ENCODE data around the gene NUP133.
"Not testable (repeated sequence)": the region's sequence is repeated elsewhere in the genome, so short reads cannot be mapped to it uniquely, and the experiment has no call there.

NUP133 gene

GRCh38 chr1:229402993-229403392, 105.1 kb downstream of the NUP133 start:
- Histone ChIP-seq H3K27me3 (ENCODE audit: control insufficient read depth, insufficient read depth, low read length) (peaks cover 42% of the 10 kb centered on the region), H3K4me3 (ENCODE audit: low read depth, low read length) (no peak overlapping the region), H3K9ac (ENCODE audit: low read depth, low read length) (no peak overlapping the region), H3K9me3 (ENCODE audit: control insufficient read depth, insufficient read depth, low read length) (no peaks in the 10 kb centered on the region), H3K27ac (ENCODE audit: low read depth, low read length) (no peak overlapping the region), H3K36me3 (ENCODE audit: control insufficient read depth, insufficient read depth, low read length) (no peaks in the 10 kb centered on the region), H3K4me1 (ENCODE audit: control insufficient read depth, insufficient read depth, low read length) (peaks cover 4% of the 10 kb centered on the region; the same call in 1 of the 2 replicates)

GRCh38 chr1:229402329-229402728, 105.8 kb downstream of the NUP133 start:
- not testable (repeated sequence) for H3K4me1 ChIP-seq (ENCODE audit: control insufficient read depth, insufficient read depth, low read length); H3K36me3 ChIP-seq (ENCODE audit: control insufficient read depth, insufficient read depth, low read length); H3K4me3 ChIP-seq (ENCODE audit: low read depth, low read length); H3K9me3 ChIP-seq (ENCODE audit: control insufficient read depth, insufficient read depth, low read length); H3K9ac ChIP-seq (ENCODE audit: low read depth, low read length); H3K27ac ChIP-seq (ENCODE audit: low read depth, low read length)
- peaks cover 36% of the 10 kb centered on the region for H3K27me3 ChIP-seq (ENCODE audit: control insufficient read depth, insufficient read depth, low read length)

- no peak overlapping the region for H3K27ac ChIP-seq (ENCODE audit: low read depth, low read length)
- H3K27me3 ChIP-seq (ENCODE audit: control insufficient read depth, insufficient read depth, low read length): peaks cover 16% of the 10 kb centered on the region
- no peak overlapping the region for H3K9ac ChIP-seq (ENCODE audit: low read depth, low read length)
- no peaks in the 10 kb centered on the region for H3K9me3 ChIP-seq (ENCODE audit: control insufficient read depth, insufficient read depth, low read length)
- H3K36me3 ChIP-seq (ENCODE audit: control insufficient read depth, insufficient read depth, low read length): no peaks in the 10 kb centered on the region
- H3K4me1 ChIP-seq (ENCODE audit: control insufficient read depth, insufficient read depth, low read length): 0 out of 2 replicates have a peak, but pooled peaks cover 7% of the 10 kb centered on the region
- H3K4me3 ChIP-seq (ENCODE audit: low read depth, low read length): no peak overlapping the region
These were observed 110.4 kb downstream of the NUP133 start for GRCh38 chr1:229397762-229398161.

GRCh38 chr1:229396585-229397206, 111.4 kb downstream of the NUP133 start:
- Histone ChIP-seq H3K9me3 (ENCODE audit: control insufficient read depth, insufficient read depth, low read length) (no peaks in the 10 kb centered on the region), H3K9ac (ENCODE audit: low read depth, low read length) (no peak overlapping the region), H3K27me3 (ENCODE audit: control insufficient read depth, insufficient read depth, low read length) (peaks cover 11% of the 10 kb centered on the region; the same call in 1 of the 2 replicates), H3K4me1 (ENCODE audit: control insufficient read depth, insufficient read depth, low read length) (0 out of 2 replicates have a peak, but pooled peaks cover 7% of the 10 kb centered on the region), H3K36me3 (ENCODE audit: control insufficient read depth, insufficient read depth, low read length) (no peaks in the 10 kb centered on the region), H3K4me3 (ENCODE audit: low read depth, low read length) (no peak overlapping the region), H3K27ac (ENCODE audit: low read depth, low read length) (no peak overlapping the region)

GRCh38 chr1:229394517-229394916, 113.6 kb downstream of the NUP133 start:
- H3K4me3 ChIP-seq (ENCODE audit: low read depth, low read length); H3K9me3 ChIP-seq (ENCODE audit: control insufficient read depth, insufficient read depth, low read length); H3K4me1 ChIP-seq (ENCODE audit: control insufficient read depth, insufficient read depth, low read length); H3K36me3 ChIP-seq (ENCODE audit: control insufficient read depth, insufficient read depth, low read length); H3K27ac ChIP-seq (ENCODE audit: low read depth, low read length); H3K9ac ChIP-seq (ENCODE audit: low read depth, low read length): not testable (repeated sequence)
- H3K27me3 ChIP-seq (ENCODE audit: control insufficient read depth, insufficient read depth, low read length): peaks cover 11% of the 10 kb centered on the region; the same call in 1 of the 2 replicates

GRCh38 chr1:229392936-229393335, 115.2 kb downstream of the NUP133 start:
- 0 out of 2 replicates have a peak, but pooled peaks cover 7% of the 10 kb centered on the region for H3K4me1 ChIP-seq (ENCODE audit: control insufficient read depth, insufficient read depth, low read length)
- H3K9ac ChIP-seq (ENCODE audit: low read depth, low read length): no peak overlapping the region
- no peaks in the 10 kb centered on the region for H3K9me3 ChIP-seq (ENCODE audit: control insufficient read depth, insufficient read depth, low read length)
- no peaks in the 10 kb centered on the region for H3K27me3 ChIP-seq (ENCODE audit: control insufficient read depth, insufficient read depth, low read length)
- H3K27ac ChIP-seq (ENCODE audit: low read depth, low read length): no peak overlapping the region
- H3K4me3 ChIP-seq (ENCODE audit: low read depth, low read length): no peak overlapping the region
- H3K36me3 ChIP-seq (ENCODE audit: control insufficient read depth, insufficient read depth, low read length): no peaks in the 10 kb centered on the region

All from HUES48 (cell line).